ENCODE measurements around the gene PSMC3.

GRCh38 chr11:47388697-47389576, 37.3 kb downstream of the PSMC3 start:
- TF ChIP-seq CTCF (conservative IDR thresholded peaks at IDR 0.05 in 1 of 2, IDR thresholded peaks at IDR 0.05 in 1 of 2; ENCODE audit: extremely low read depth in 1 of 2, insufficient read depth in 1 of 2, low read depth in 1 of 2, low read length in 2 of 2) = no peak
- no peak for TF ChIP-seq EZH2 (IDR thresholded peaks at IDR 0.05; ENCODE audit: borderline replicate concordance, low read length)
